ENCODE results near the gene GALNT1. TPM values are rescaled to one million over a fixed set of nuclear protein-coding genes. Genes with fewer than 3 reads are reported as not detected.

Gene GALNT1
- total RNA-seq, 1 donor from 2014 or later, result 37.5 TPM

- no peak for TF ChIP-seq CTCF (IDR thresholded peaks at IDR 0.05)
- H3K36me3 ChIP-seq, result no peaks in the 10 kb centered on the region
- no peaks in the 10 kb centered on the region for H3K27me3 ChIP-seq
- DNase-seq (ENCODE audit: low spot score in 2 of 2), result no peak
- intact Hi-C loops (cut with DNase I), result no loop called here
- no peaks in the 10 kb centered on the region for H3K4me1 ChIP-seq
- H3K4me3 ChIP-seq, result no peak overlapping the region
- H3K27ac ChIP-seq, result no peak overlapping the region
- H3K9me3 ChIP-seq, result peaks cover 0 to 15% of the 10 kb centered on the region in 2 donors
Observed at GRCh38 chr18:35633761-35634160, 52.2 kb downstream of the GALNT1 start.

GRCh38 chr18:35634323-35634722 is 52.8 kb downstream of the GALNT1 start:
- Histone ChIP-seq H3K4me3 (no peak overlapping the region), H3K27ac (no peak overlapping the region), H3K36me3 (no peaks in the 10 kb centered on the region), H3K27me3 (no peaks in the 10 kb centered on the region), H3K9me3 (peaks cover 0 to 15% of the 10 kb centered on the region in 2 donors), H3K4me1 (no peaks in the 10 kb centered on the region)
- intact Hi-C loops (cut with DNase I), result no loop called here
- no peak for DNase-seq (ENCODE audit: low spot score in 2 of 2)
- TF ChIP-seq CTCF (IDR thresholded peaks at IDR 0.05), result no peak

- no peaks in the 10 kb centered on the region for H3K36me3 ChIP-seq
- H3K9me3 ChIP-seq, result peaks cover 3 to 15% of the 10 kb centered on the region in 2 donors
- no peak for DNase-seq (ENCODE audit: low spot score in 2 of 2)
- intact Hi-C loops (cut with DNase I), result no loop called here
- H3K27ac ChIP-seq, result no peak overlapping the region
- TF ChIP-seq CTCF (IDR thresholded peaks at IDR 0.05), result no peak
- no peaks in the 10 kb centered on the region for H3K4me1 ChIP-seq
- H3K4me3 ChIP-seq, result no peak overlapping the region
- H3K27me3 ChIP-seq, result no peaks in the 10 kb centered on the region
Observed at GRCh38 chr18:35635170-35635569, 53.6 kb downstream of the GALNT1 start.

- Histone ChIP-seq H3K27ac (no peak overlapping the region), H3K9me3 (peaks cover 3 to 15% of the 10 kb centered on the region in 2 donors), H3K4me1 (no peaks in the 10 kb centered on the region), H3K36me3 (no peaks in the 10 kb centered on the region), H3K4me3 (no peak overlapping the region), H3K27me3 (no peaks in the 10 kb centered on the region)
- intact Hi-C loops (cut with DNase I), result no loop called here
- TF ChIP-seq CTCF (IDR thresholded peaks at IDR 0.05), result no peak
- DNase-seq (ENCODE audit: low spot score in 2 of 2), result no peak
Observed at GRCh38 chr18:35637227-35637626, 55.7 kb downstream of the GALNT1 start.

GRCh38 chr18:35639296-35639695 is 57.8 kb downstream of the GALNT1 start:
- no peak for DNase-seq (ENCODE audit: low spot score in 2 of 2)
- Histone ChIP-seq H3K9me3 (peaks cover 3 to 9% of the 10 kb centered on the region in 2 donors), H3K27me3 (no peaks in the 10 kb centered on the region), H3K36me3 (no peaks in the 10 kb centered on the region), H3K4me1 (no peaks in the 10 kb centered on the region), H3K4me3 (no peak overlapping the region), H3K27ac (no peak overlapping the region)
- no peak for TF ChIP-seq CTCF (IDR thresholded peaks at IDR 0.05)
- intact Hi-C loops (cut with DNase I), result no loop called here

- intact Hi-C loops (cut with DNase I), result no loop called here
- no peaks in the 10 kb centered on the region for H3K36me3 ChIP-seq
- no peak overlapping the region for H3K4me3 ChIP-seq
- TF ChIP-seq CTCF (IDR thresholded peaks at IDR 0.05), result no peak
- no peak for DNase-seq (ENCODE audit: low spot score in 2 of 2)
- no peaks in the 10 kb centered on the region for H3K27me3 ChIP-seq
- no peaks in the 10 kb centered on the region for H3K4me1 ChIP-seq
- H3K9me3 ChIP-seq, result peaks cover 3 to 9% of the 10 kb centered on the region in 2 donors
- no peak overlapping the region for H3K27ac ChIP-seq
Observed at GRCh38 chr18:35641467-35641866, 59.9 kb downstream of the GALNT1 start.
